A549 (cell line): ENCODE results near the gene G6PC1.

Experiments used
- BHLHE40 ChIP-seq: IDR thresholded peaks from 2 replicates; pipeline ENCODE4 v1.6.1; 2012; ENCODE audit warnings: low read depth, low read length, inconsistent platforms
- CEBPB ChIP-seq, 2 experiments: fragments of >200 bp in 1 of 2; sonication (Bioruptor Twin) in 1 of 2; formaldehyde crosslinking in 1 of 2; IDR thresholded peaks; 2 replicates each; pipeline ENCODE4 v1.6.1; 2012 to 2016
- CTCF ChIP-seq: fragments of >200 bp; sonication (Bioruptor Twin); formaldehyde crosslinking; IDR thresholded peaks from 3 replicates; pipeline ENCODE4 v1.5.1; 2016
- JUN ChIP-seq, 2 experiments: fragments of >200 bp; sonication (Bioruptor Twin); formaldehyde crosslinking; IDR thresholded peaks; 2 replicates in 1 of 2; 3 replicates in 1 of 2; pipeline ENCODE4 v1.6.1; 2016 to 2017
- POLR2A ChIP-seq: IDR thresholded peaks from 2 replicates; pipeline ENCODE4 v1.6.1; 2012; ENCODE audit warnings: mild to moderate bottlenecking, low read length
- RCOR1 ChIP-seq: fragments of 150-350 bp; IDR thresholded peaks from 2 replicates; pipeline ENCODE4 v1.6.1; 2014; ENCODE audit warnings: antibody characterized with exemption, low read length, low read depth
- REST ChIP-seq: fragments of 200-600 bp; sonication (generic); IDR thresholded peaks from 2 replicates; pipeline ENCODE4 v1.6.1; 2016; ENCODE audit warnings: antibody characterized with exemption, mild to moderate bottlenecking, moderate library complexity
- SMC3 ChIP-seq: fragments of >200 bp; sonication (Bioruptor Twin); formaldehyde crosslinking; IDR thresholded peaks from 3 replicates; pipeline ENCODE4 v1.6.1; 2018; ENCODE audit warnings: inconsistent platforms
- TF ChIP-seq, protein P1 (sequence below): IDR thresholded peaks from 2 replicates; pipeline ENCODE4 v1.6.1; 2012

GRCh38 chr17:42950044-42950783 is 49.6 kb downstream of the G6PC1 start:
- TF ChIP-seq CTCF, result no peak
- TF ChIP-seq, protein P1, sequence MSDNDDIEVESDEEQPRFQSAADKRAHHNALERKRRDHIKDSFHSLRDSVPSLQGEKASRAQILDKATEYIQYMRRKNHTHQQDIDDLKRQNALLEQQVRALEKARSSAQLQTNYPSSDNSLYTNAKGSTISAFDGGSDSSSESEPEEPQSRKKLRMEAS, result no peak
- TF ChIP-seq REST, result no peak
- no peak for TF ChIP-seq SMC3
- TF ChIP-seq POLR2A, result no peak
- TF ChIP-seq RCOR1, result no peak
- TF ChIP-seq JUN (IDR thresholded peaks at IDR 0.05), result no peak
- no peak for TF ChIP-seq BHLHE40
- no peak for TF ChIP-seq CEBPB (IDR thresholded peaks at IDR 0.05)
